Left ventricle myocardium superior (tissue), 1 donor: Measurements from ENCODE around the gene OSBPL7. TPM values are rescaled to one million over a fixed set of nuclear protein-coding genes. Genes with fewer than 3 reads are reported as not detected.
"Not testable (repeated sequence)": the region's sequence is repeated elsewhere in the genome, so short reads cannot be mapped to it uniquely, and the experiment has no call there.

Source experiments
- ATAC-seq: fragments of 200-7000 bp; cut with Tn5 transposase; one replicate; pipeline ENCODE4 v1.9.1; 2020; ENCODE audit warnings: mild to moderate bottlenecking, moderate library complexity
- DNase-seq: peaks from one replicate; pipeline ENCODE4 v3.0.0-alpha.2; 2020
- intact Hi-C: fragments of 100-400 bp; cut with micrococcal nuclease; formaldehyde crosslinking; loops from one replicate; pipeline ENCODE4 v1.11.0; 2022
- total RNA-seq: library from RNA; stranded (reverse); fragmentation: NEBNext Ultra II Directional; extraction: Animal tissue kit (Norgen Biotek cat#: 25700); gene quantifications from one replicate; pipeline ENCODE4 v1.2.1, GENCODE V29; 2021
- donor health status: DM: no; HTN: yes; CAD: no; lungs with severe emphysema.

The OSBPL7 gene
- total RNA-seq, 1 donor from 2014 or later: 4.0 TPM

- DNase-seq: peak; percentile 72
- intact Hi-C loops: no loop called here
- peak; percentile 93 for ATAC-seq
Observed at GRCh38 chr17:47789611-47790561, 31.7 kb downstream of the OSBPL7 start.

- DNase-seq (no peak), ATAC-seq (no peak)
- intact Hi-C loops: no loop called here
Observed at GRCh38 chr17:47785538-47786123, 36.0 kb downstream of the OSBPL7 start.

- DNase-seq (no peak), ATAC-seq (no peak)
- intact Hi-C loops: no loop called here
Observed at GRCh38 chr17:47781397-47781796, 40.2 kb downstream of the OSBPL7 start.

- ATAC-seq: no peak
- intact Hi-C loops: no loop called here
- DNase-seq: no peak
Observed at GRCh38 chr17:47778184-47778635, 43.4 kb downstream of the OSBPL7 start.

GRCh38 chr17:47776330-47777197 lies 45.0 kb downstream of the OSBPL7 start:
- ATAC-seq (peak; percentile 50), DNase-seq (no peak)
- intact Hi-C loops: no loop called here

- ATAC-seq: no peak
- DNase-seq: no peak
- intact Hi-C loops: no loop called here
Observed at GRCh38 chr17:47774987-47775580, 46.5 kb downstream of the OSBPL7 start.

GRCh38 chr17:47774331-47774730 lies 47.3 kb downstream of the OSBPL7 start:
- no peak for DNase-seq
- ATAC-seq: no peak
- intact Hi-C loops: no loop called here

GRCh38 chr17:47773649-47774048 lies 47.9 kb downstream of the OSBPL7 start:
- intact Hi-C loops, ATAC-seq: not testable (repeated sequence)
- DNase-seq: peak; percentile 36

- no peak for DNase-seq
- intact Hi-C loops: no loop called here
- ATAC-seq: no peak
Observed at GRCh38 chr17:47763913-47764582, 57.5 kb downstream of the OSBPL7 start.

- no peak for DNase-seq
- intact Hi-C loops: no loop called here
- ATAC-seq: no peak
Observed at GRCh38 chr17:47762728-47763127, 58.9 kb downstream of the OSBPL7 start.

- ATAC-seq (no peak), DNase-seq (no peak)
- intact Hi-C loops: no loop called here
Observed at GRCh38 chr17:47760409-47761140, 61.0 kb downstream of the OSBPL7 start.

GRCh38 chr17:47757386-47757785 lies 64.2 kb downstream of the OSBPL7 start:
- intact Hi-C loops: no loop called here
- DNase-seq: no peak
- no peak for ATAC-seq

Other genes with a start within 250 kb of the OSBPL7 start
- gene KPNB1, start 171.9 kb downstream of the OSBPL7 start, total RNA-seq: 169 TPM
- 15.9 TPM for gene TBKBP1, start 127.6 kb downstream of the OSBPL7 start, total RNA-seq
- gene TBX21, start 88.6 kb downstream of the OSBPL7 start, total RNA-seq: 0.40 TPM
- gene MRPL10, start 9.7 kb upstream of the OSBPL7 start, total RNA-seq: 53.5 TPM
- gene LRRC46, start 9.9 kb upstream of the OSBPL7 start, total RNA-seq: not detected
- gene SCRN2, start 19.5 kb upstream of the OSBPL7 start, total RNA-seq: 33.8 TPM
- 0.15 TPM for gene SP6, start 29.4 kb upstream of the OSBPL7 start, total RNA-seq
- 14.1 TPM for gene SP2, start 74.4 kb upstream of the OSBPL7 start, total RNA-seq
- 31.3 TPM for gene PNPO, start 119.8 kb upstream of the OSBPL7 start, total RNA-seq
- not detected for gene PRR15L, start 136.1 kb upstream of the OSBPL7 start, total RNA-seq
- gene CDK5RAP3, start 149.3 kb upstream of the OSBPL7 start, total RNA-seq: 50.8 TPM
- gene COPZ2, start 216.0 kb upstream of the OSBPL7 start, total RNA-seq: 58.2 TPM
- gene NFE2L1, start 226.6 kb upstream of the OSBPL7 start, total RNA-seq: 886 TPM